HEK293 (cell line): ENCODE results near the gene CC2D1B.

ENCODE experiments used
- BCL11B ChIP-seq: fragments of 450-650 bp; formaldehyde crosslinking; IDR thresholded peaks from 2 replicates; pipeline ENCODE4 v1.5.1; 2016; ENCODE audit warnings: low read depth, missing biosample characterization, missing genetic modification characterization
- BCL6B ChIP-seq: fragments of 450-650 bp; formaldehyde crosslinking; IDR thresholded peaks from 2 replicates; pipeline ENCODE4 v1.5.1; 2017; ENCODE audit warnings: missing biosample characterization, missing genetic modification characterization
- EGR2 ChIP-seq: fragments of 450-650 bp; formaldehyde crosslinking; IDR thresholded peaks from 2 replicates; pipeline ENCODE4 v1.5.1; 2016; ENCODE audit warnings: low read depth, missing biosample characterization, missing genetic modification characterization
- INSM2 ChIP-seq: fragments of 450-650 bp; formaldehyde crosslinking; IDR thresholded peaks from 2 replicates; pipeline ENCODE4 v1.5.1; 2016; ENCODE audit warnings: missing biosample characterization, missing genetic modification characterization
- PRDM2 ChIP-seq: fragments of 450-650 bp; formaldehyde crosslinking; IDR thresholded peaks from 2 replicates; pipeline ENCODE4 v1.5.1; 2016; ENCODE audit warnings: missing biosample characterization, missing genetic modification characterization, borderline replicate concordance
- SCRT1 ChIP-seq: fragments of 450-650 bp; formaldehyde crosslinking; IDR thresholded peaks from 2 replicates; pipeline ENCODE4 v1.5.1; 2016; ENCODE audit warnings: missing biosample characterization, missing genetic modification characterization, borderline replicate concordance
- TSHZ1 ChIP-seq: fragments of 450-650 bp; formaldehyde crosslinking; IDR thresholded peaks from 2 replicates; pipeline ENCODE4 v1.5.1; 2016; ENCODE audit warnings: missing biosample characterization, missing genetic modification characterization, borderline replicate concordance
- YY1 ChIP-seq: fragments of 450-650 bp; formaldehyde crosslinking; IDR thresholded peaks from 2 replicates; pipeline ENCODE4 v1.5.1; 2018; ENCODE audit warnings: missing biosample characterization, missing genetic modification characterization
- ZIC2 ChIP-seq: fragments of 450-650 bp; formaldehyde crosslinking; IDR thresholded peaks from 2 replicates; pipeline ENCODE4 v1.5.1; 2016; ENCODE audit warnings: missing biosample characterization, missing genetic modification characterization
- ZNF16 ChIP-seq: fragments of 450-650 bp; formaldehyde crosslinking; IDR thresholded peaks from 2 replicates; pipeline ENCODE4 v1.5.1; 2016; ENCODE audit warnings: low read depth, missing biosample characterization, missing genetic modification characterization
- ZNF202 ChIP-seq: fragments of 450-650 bp; formaldehyde crosslinking; IDR thresholded peaks from 2 replicates; pipeline ENCODE4 v1.5.1; 2016; ENCODE audit warnings: missing biosample characterization, missing genetic modification characterization, borderline replicate concordance
- ZNF23 ChIP-seq: fragments of 450-650 bp; formaldehyde crosslinking; IDR thresholded peaks from 2 replicates; pipeline ENCODE4 v1.5.1; 2016; ENCODE audit warnings: missing biosample characterization, missing genetic modification characterization, borderline replicate concordance
- ZNF274 ChIP-seq, 2 experiments: fragments of 200-500 bp in 1 of 2; fragments of 450-650 bp in 1 of 2; sonication (Bioruptor generic) in 1 of 2; formaldehyde crosslinking in 1 of 2; IDR thresholded peaks; 2 replicates each; pipeline versions ENCODE4 v1.5.1 to v1.6.1; 2014 to 2016; ENCODE audit warnings: borderline replicate concordance in 1 of 2, inconsistent platforms in 1 of 2, low read length in 1 of 2, missing biosample characterization in 1 of 2, missing genetic modification characterization in 1 of 2
- ZNF280C ChIP-seq: fragments of 450-650 bp; formaldehyde crosslinking; IDR thresholded peaks from 2 replicates; pipeline ENCODE4 v1.5.1; 2016; ENCODE audit warnings: missing biosample characterization, missing genetic modification characterization
- ZNF341 ChIP-seq: fragments of 450-650 bp; formaldehyde crosslinking; IDR thresholded peaks from 2 replicates; pipeline ENCODE4; 2016; ENCODE audit warnings: low read depth, missing biosample characterization, missing genetic modification characterization
- ZNF394 ChIP-seq: fragments of 450-650 bp; formaldehyde crosslinking; IDR thresholded peaks from 2 replicates; pipeline ENCODE4 v1.5.1; 2016; ENCODE audit warnings: missing biosample characterization, missing genetic modification characterization, mild to moderate bottlenecking, moderate library complexity, borderline replicate concordance
- ZNF404 ChIP-seq: fragments of 450-650 bp; formaldehyde crosslinking; IDR thresholded peaks from 2 replicates; pipeline ENCODE4 v1.5.1; 2017; ENCODE audit warnings: missing biosample characterization, missing genetic modification characterization
- ZNF561 ChIP-seq: fragments of 450-650 bp; IDR thresholded peaks from 2 replicates; pipeline ENCODE4 v1.5.1; 2018; ENCODE audit warnings: missing biosample characterization, missing genetic modification characterization, borderline replicate concordance
- ZNF600 ChIP-seq: fragments of 450-650 bp; formaldehyde crosslinking; IDR thresholded peaks from 2 replicates; pipeline ENCODE4 v1.5.1; 2016; ENCODE audit warnings: missing biosample characterization, missing genetic modification characterization
- ZNF792 ChIP-seq: fragments of 450-650 bp; formaldehyde crosslinking; IDR thresholded peaks from 2 replicates; pipeline ENCODE4 v1.5.1; 2016; ENCODE audit warnings: missing biosample characterization, missing genetic modification characterization
- ZSCAN5A ChIP-seq: fragments of 450-650 bp; formaldehyde crosslinking; IDR thresholded peaks from 2 replicates; pipeline ENCODE4 v1.5.1; 2016; ENCODE audit warnings: missing biosample characterization, missing genetic modification characterization

Gene CC2D1B

GRCh38 chr1:52404116-52404974 lies 38.3 kb upstream of the CC2D1B start, which contains the start of the genes ORC1 and PRPF38A (continued):
- TF ChIP-seq PRDM2 (tag by site-specific recombination) (no peak), ZNF600 (tag by site-specific recombination) (no peak; the same call in 1 of the 2 replicates), ZNF202 (no peak), BCL11B (tag by site-specific recombination) (no peak), ZNF274 (IDR thresholded peaks at IDR 0.05; ENCODE audit: low read length) (no peak), ZNF274 (tag by site-specific recombination; IDR thresholded peaks at IDR 0.05; ENCODE audit: borderline replicate concordance) (no peak), ZNF792 (tag by site-specific recombination) (no peak), TSHZ1 (0 out of 2 replicates have a peak, but pooled peaks have one; percentile 9), ZNF561 (tag by site-specific recombination) (no peak), EGR2 (tag by site-specific recombination) (0 out of 2 replicates have a peak, but pooled peaks have one; percentile 30), ZNF23 (tag by site-specific recombination) (no peak), ZNF404 (no peak), BCL6B (tag by site-specific recombination) (no peak), ZNF16 (no peak), SCRT1 (tag by site-specific recombination) (no peak), ZIC2 (tag by site-specific recombination) (0 out of 2 replicates have a peak, but pooled peaks have one; percentile 39), INSM2 (tag by site-specific recombination) (peak; percentile 44; the same call in 1 of the 2 replicates), ZNF341 (tag by site-specific recombination) (peak; percentile 68), YY1 (tag by site-specific recombination) (peak; percentile 88), ZSCAN5A (no peak), ZNF280C (no peak), ZNF394 (tag by site-specific recombination) (no peak)
